Subcutaneous abdominal adipose tissue (tissue), 5 donors: ENCODE results near the gene FAM184A.
"Not testable (repeated sequence)": the region's sequence is repeated elsewhere in the genome, so short reads cannot be mapped to it uniquely, and the experiment has no call there.

Experiments
- H3K27ac ChIP-seq: one replicate; pipeline ENCODE4 v1.7.0; 2013; ENCODE audit warnings: low read depth, mild to moderate bottlenecking, inconsistent platforms, low read length, moderate library complexity
- H3K27me3 ChIP-seq, 5 donors: one replicate each; pipeline ENCODE4 v1.7.0; 2013; ENCODE audit warnings: low read length in 5 of 5, inconsistent platforms in 1 of 5; ENCODE audit not compliant: control insufficient read depth in 5 of 5, insufficient read depth in 4 of 5
- H3K36me3 ChIP-seq, 5 donors: one replicate each; pipeline ENCODE4 v1.7.0; 2013; ENCODE audit warnings: low read length in 5 of 5; ENCODE audit not compliant: control insufficient read depth in 5 of 5, insufficient read depth in 5 of 5
- H3K4me1 ChIP-seq, 5 donors: one replicate each; pipeline ENCODE4 v1.7.0; 2013; ENCODE audit warnings: low read length in 5 of 5, mild to moderate bottlenecking in 3 of 5, moderate library complexity in 1 of 5; ENCODE audit not compliant: control insufficient read depth in 5 of 5, insufficient read depth in 5 of 5
- H3K4me3 ChIP-seq, 5 donors: one replicate each; pipeline ENCODE4 v1.7.0; 2013; ENCODE audit warnings: low read length in 5 of 5, low read depth in 1 of 5
- H3K9ac ChIP-seq, 5 donors: one replicate each; pipeline ENCODE4 v1.7.0; 2013; ENCODE audit warnings: low read length in 5 of 5, mild to moderate bottlenecking in 4 of 5, moderate library complexity in 3 of 5
- H3K9me3 ChIP-seq, 5 donors: one replicate each; pipeline ENCODE4 v1.7.0; 2013; ENCODE audit warnings: low read length in 5 of 5; ENCODE audit not compliant: control insufficient read depth in 5 of 5
- donor health status: healthy.
- donor health status: healthy.
- donor health status: healthy.
- donor health status: healthy.
- donor health status: healthy.

The FAM184A gene

DNA sequence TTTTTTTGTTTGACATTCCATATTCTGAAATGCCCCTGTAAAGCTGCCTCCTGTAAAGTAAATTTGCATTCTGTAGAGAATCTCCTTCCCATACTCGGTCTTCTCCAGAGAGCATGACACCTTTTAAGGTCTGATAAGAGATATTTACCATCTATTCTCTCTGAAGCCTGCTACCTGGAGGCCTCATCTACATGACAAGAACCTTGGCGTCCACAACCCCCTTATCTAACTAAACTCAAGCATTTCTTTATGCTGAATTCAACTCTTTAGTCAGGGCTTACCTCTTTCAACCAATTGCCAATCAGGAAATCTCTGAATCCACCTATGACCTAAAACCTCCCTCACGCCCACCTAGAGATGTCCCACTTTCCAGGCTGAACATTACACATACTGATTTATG lies 51.6 kb downstream of the FAM184A start:
- Histone ChIP-seq H3K9ac (no peak overlapping the region), H3K27ac (no peak overlapping the region), H3K27me3 (no peaks in the 10 kb centered on the region), H3K4me1 (peaks cover 0 to 15% (median 2%) of the 10 kb centered on the region in 5 donors), H3K36me3 (no peaks in the 10 kb centered on the region), H3K4me3 (no peak overlapping the region), H3K9me3 (no peaks in the 10 kb centered on the region)

- H3K27ac ChIP-seq: no peak overlapping the region
- H3K4me3 ChIP-seq: no peak overlapping the region
- H3K9me3 ChIP-seq: no peaks in the 10 kb centered on the region
- H3K9ac ChIP-seq: no peak overlapping the region
- H3K36me3 ChIP-seq: no peaks in the 10 kb centered on the region
- H3K27me3 ChIP-seq: no peaks in the 10 kb centered on the region
- H3K4me1 ChIP-seq: peaks cover 0 to 15% (median 2%) of the 10 kb centered on the region in 5 donors
Observed at GRCh38 chr6:119025793-119026192, 52.7 kb downstream of the FAM184A start.

DNA sequence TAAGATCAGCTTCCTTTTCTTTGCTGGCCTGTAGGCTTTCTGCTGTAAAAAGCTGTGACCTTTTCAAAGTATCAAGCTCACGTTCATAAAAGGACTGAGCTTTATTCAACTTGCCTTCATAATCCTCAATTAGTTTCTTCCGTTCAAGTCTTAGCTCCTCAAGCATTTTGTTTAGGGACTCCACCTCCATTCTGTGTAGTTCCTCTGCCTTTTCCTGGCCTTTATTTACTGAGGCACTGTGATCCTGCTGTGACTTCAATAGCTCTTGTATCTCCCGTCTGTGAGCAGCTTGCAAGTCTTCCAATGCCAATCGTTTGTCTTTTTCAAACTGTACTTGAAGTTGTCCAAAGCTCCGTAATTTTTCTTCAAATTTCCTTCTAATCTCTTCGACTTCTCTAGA lies 54.4 kb downstream of the FAM184A start:
- Histone ChIP-seq H3K27ac (no peak overlapping the region), H3K9ac (peak overlapping the region in 1 of 5 donors; percentile 2), H3K27me3 (no peaks in the 10 kb centered on the region), H3K4me1 (peaks cover 0 to 15% (median 2%) of the 10 kb centered on the region in 5 donors), H3K36me3 (no peaks in the 10 kb centered on the region), H3K9me3 (no peaks in the 10 kb centered on the region), H3K4me3 (no peak overlapping the region)

GRCh38 chr6:119022796-119023195 lies 55.7 kb downstream of the FAM184A start:
- no peaks in the 10 kb centered on the region for H3K9me3 ChIP-seq
- no peak overlapping the region for H3K4me3 ChIP-seq
- H3K27me3 ChIP-seq: no peaks in the 10 kb centered on the region
- no peak overlapping the region for H3K9ac ChIP-seq
- peaks cover 0 to 4% (median 2%) of the 10 kb centered on the region in 5 donors for H3K4me1 ChIP-seq
- H3K27ac ChIP-seq: no peak overlapping the region
- peaks cover 0 to 4% (median 0%) of the 10 kb centered on the region in 5 donors for H3K36me3 ChIP-seq

GRCh38 chr6:119020597-119021561 lies 57.6 kb downstream of the FAM184A start:
- Histone ChIP-seq H3K9ac (no peak overlapping the region), H3K27me3 (no peaks in the 10 kb centered on the region), H3K9me3 (no peaks in the 10 kb centered on the region), H3K4me3 (no peak overlapping the region), H3K27ac (no peak overlapping the region), H3K4me1 (peaks cover 0 to 2% (median 2%) of the 10 kb centered on the region in 5 donors), H3K36me3 (peaks cover 0 to 7% (median 0%) of the 10 kb centered on the region in 5 donors)

GRCh38 chr6:119015165-119015564 lies 63.3 kb downstream of the FAM184A start:
- not testable (repeated sequence) for H3K36me3 ChIP-seq, H3K9ac ChIP-seq, H3K27me3 ChIP-seq, H3K9me3 ChIP-seq, H3K27ac ChIP-seq, H3K4me1 ChIP-seq, H3K4me3 ChIP-seq

DNA sequence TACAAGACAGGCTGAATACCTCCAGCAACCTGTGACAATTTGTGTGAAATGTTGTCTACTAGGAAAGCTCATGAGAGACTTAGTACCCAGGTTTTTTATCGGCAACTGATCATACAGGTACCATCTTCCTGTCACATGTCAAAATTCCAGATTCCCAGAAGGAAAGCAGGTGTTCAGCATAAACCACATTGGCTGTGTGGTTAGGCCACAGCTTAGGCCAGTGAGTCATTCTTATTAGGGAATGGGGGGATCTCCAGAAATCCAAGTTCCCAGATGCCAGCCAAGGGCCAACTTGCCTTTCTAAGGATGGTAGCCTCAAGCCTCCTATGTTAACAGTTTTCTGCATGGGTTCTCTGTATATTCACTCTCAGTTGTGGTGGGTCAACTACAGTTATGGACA lies 65.9 kb downstream of the FAM184A start:
- no peaks in the 10 kb centered on the region for H3K27me3 ChIP-seq
- no peak overlapping the region for H3K9ac ChIP-seq
- no peak overlapping the region for H3K4me3 ChIP-seq
- peaks cover 0 to 2% (median 0%) of the 10 kb centered on the region in 5 donors for H3K9me3 ChIP-seq
- H3K27ac ChIP-seq: no peak overlapping the region
- H3K36me3 ChIP-seq: peaks cover 0 to 17% (median 0%) of the 10 kb centered on the region in 5 donors
- H3K4me1 ChIP-seq: no peaks in the 10 kb centered on the region

DNA sequence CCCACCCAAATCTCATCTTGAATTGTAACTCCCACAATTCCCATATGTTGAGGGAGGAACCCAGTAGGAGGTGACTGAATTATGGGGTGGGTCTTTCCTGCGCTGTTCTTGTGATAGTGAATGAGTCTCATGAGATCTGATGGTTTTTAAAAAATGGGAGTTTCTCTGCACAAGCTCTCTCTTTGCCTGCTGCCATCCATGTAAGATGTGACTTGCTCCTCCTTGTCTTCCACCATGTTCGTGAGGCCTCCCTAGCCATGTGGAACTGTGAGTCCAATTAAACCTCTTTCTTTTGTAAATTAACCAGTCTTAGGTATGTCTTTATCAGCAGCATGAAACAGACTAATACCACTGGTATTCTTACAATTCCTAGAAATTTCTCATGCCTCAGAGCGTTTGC lies 69.2 kb downstream of the FAM184A start:
- not testable (repeated sequence) for H3K4me3 ChIP-seq, H3K27me3 ChIP-seq, H3K4me1 ChIP-seq, H3K9ac ChIP-seq, H3K9me3 ChIP-seq, H3K27ac ChIP-seq
- H3K36me3 ChIP-seq: peaks cover 0 to 27% (median 3%) of the 10 kb centered on the region in 5 donors

DNA sequence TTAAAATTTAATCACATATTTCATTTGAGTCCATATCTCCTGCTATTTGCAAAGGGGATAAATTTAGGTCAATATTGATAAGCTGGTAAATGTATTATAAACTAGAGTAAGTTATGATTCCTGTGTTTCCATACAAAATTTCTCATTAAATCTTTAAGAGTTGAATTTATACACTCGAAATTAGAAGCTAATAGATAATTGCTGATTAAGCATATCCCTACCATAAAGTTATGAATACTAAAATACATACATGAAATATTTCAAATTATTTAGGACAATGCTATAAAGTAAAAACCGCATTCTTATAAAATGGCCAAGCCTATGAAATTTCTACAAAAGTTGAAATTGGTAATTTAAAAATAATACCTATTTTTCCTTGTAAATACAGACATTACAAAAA lies 71.5 kb downstream of the FAM184A start:
- H3K9me3 ChIP-seq: peaks cover 0 to 2% (median 0%) of the 10 kb centered on the region in 5 donors
- no peaks in the 10 kb centered on the region for H3K27me3 ChIP-seq
- H3K4me1 ChIP-seq: no peaks in the 10 kb centered on the region
- H3K27ac ChIP-seq: no peak overlapping the region
- peaks cover 0 to 26% (median 3%) of the 10 kb centered on the region in 5 donors for H3K36me3 ChIP-seq
- H3K9ac ChIP-seq: no peak overlapping the region
- no peak overlapping the region for H3K4me3 ChIP-seq

DNA sequence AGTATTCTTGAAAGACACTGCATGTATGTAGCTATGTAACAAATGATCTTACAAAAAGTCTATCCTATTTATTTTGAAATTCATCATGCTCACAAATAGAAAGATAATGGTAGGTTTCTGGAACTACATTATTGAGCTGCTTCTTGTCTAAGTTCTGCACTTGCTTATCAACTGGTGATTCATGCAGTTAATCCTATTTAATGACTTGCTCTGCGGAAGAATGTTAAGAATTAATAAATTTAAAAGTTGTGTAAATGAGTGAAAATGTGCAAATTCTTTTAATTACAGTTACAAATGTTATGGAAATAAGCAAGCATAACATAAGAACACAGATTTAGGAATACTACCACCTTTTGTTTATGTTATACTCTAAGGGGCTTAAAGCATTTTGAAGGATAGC lies 76.4 kb downstream of the FAM184A start:
- H3K36me3 ChIP-seq: peaks cover 0 to 13% (median 6%) of the 10 kb centered on the region in 5 donors
- no peak overlapping the region for H3K9ac ChIP-seq
- no peaks in the 10 kb centered on the region for H3K4me1 ChIP-seq
- no peak overlapping the region for H3K4me3 ChIP-seq
- H3K27me3 ChIP-seq: no peaks in the 10 kb centered on the region
- no peak overlapping the region for H3K27ac ChIP-seq
- H3K9me3 ChIP-seq: no peaks in the 10 kb centered on the region
